NT2/D1 (cell line): ENCODE data around the gene ACIN1.

ENCODE experiments used
- SUZ12 ChIP-seq: IDR thresholded peaks from 2 replicates; pipeline ENCODE4 v1.6.1; 2011; ENCODE audit not compliant: insufficient read length, insufficient read depth; ENCODE audit errors: extremely low read depth
- YY1 ChIP-seq: IDR thresholded peaks from 2 replicates; pipeline ENCODE4 v1.6.1; 2011; ENCODE audit not compliant: insufficient read length, insufficient read depth
- ZNF274 ChIP-seq: IDR thresholded peaks from 2 replicates; pipeline ENCODE4 v1.6.1; 2011; ENCODE audit warnings: mild to moderate bottlenecking, low read depth, low read length

DNA sequence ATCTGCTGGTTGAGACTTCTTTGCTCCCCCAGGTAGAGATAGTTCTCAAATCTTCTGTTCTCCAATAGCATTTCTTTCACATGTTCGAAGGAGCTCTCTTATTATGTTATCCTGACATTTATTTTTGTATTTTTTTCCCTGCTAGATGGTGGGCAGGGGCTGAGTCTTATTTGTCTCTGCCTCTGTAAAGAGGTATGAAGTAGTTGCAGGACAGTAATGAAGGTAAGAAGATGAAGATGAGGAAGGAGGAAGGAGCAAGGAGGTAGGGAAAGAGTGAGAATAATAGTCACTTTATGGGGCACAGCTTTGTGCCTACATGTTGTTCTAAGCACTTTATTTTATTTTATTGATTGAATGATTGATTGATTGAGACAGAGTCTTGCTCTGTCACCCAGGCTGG lies 14.8 kb upstream of the ACIN1 start:
- TF ChIP-seq ZNF274 (no peak), YY1 (no peak), SUZ12 (no peak)
